Liver (tissue), 3 donors: ENCODE data around the gene NUDT5.

Source experiments
- CTCF ChIP-seq: fragments of 150-350 bp; IDR thresholded peaks from 2 replicates; pipeline ENCODE4 v1.5.1; 2017; ENCODE audit warnings: improper control_type of control experiment, low read depth, low read length; ENCODE audit not compliant: missing input control
- EGR1 ChIP-seq, 2 donors: IDR thresholded peaks; 2 replicates each; pipeline ENCODE4 v1.6.1; 2016 to 2018; ENCODE audit warnings: antibody characterized with exemption in 2 of 2, low read depth in 2 of 2
- FOXA1 ChIP-seq: IDR thresholded peaks from 2 replicates; pipeline ENCODE4 v1.6.1; 2016; ENCODE audit warnings: antibody characterized with exemption
- MAX ChIP-seq: IDR thresholded peaks from 2 replicates; pipeline ENCODE4 v1.6.1; 2016; ENCODE audit warnings: antibody characterized with exemption
- RAD21 ChIP-seq, 2 donors: IDR thresholded peaks; 2 replicates each; pipeline ENCODE4 v1.6.1; 2016; ENCODE audit warnings: antibody characterized with exemption in 2 of 2, mild to moderate bottlenecking in 2 of 2
- REST ChIP-seq: IDR thresholded peaks from 2 replicates; pipeline ENCODE4 v1.6.1; 2016; ENCODE audit warnings: antibody characterized with exemption, mild to moderate bottlenecking
- TAF1 ChIP-seq: conservative IDR thresholded peaks from 2 replicates; pipeline ENCODE4 v1.6.1; 2016; ENCODE audit warnings: antibody characterized with exemption, mild to moderate bottlenecking
- YY1 ChIP-seq: IDR thresholded peaks from 2 replicates; pipeline ENCODE4 v1.6.1; 2016; ENCODE audit warnings: antibody characterized with exemption, mild to moderate bottlenecking
- donor health status: healthy.
- donor health status: healthy.

GRCh38 chr10:12208460-12208859 lies 12.8 kb upstream of the NUDT5 start:
- TF ChIP-seq EGR1 (IDR thresholded peaks at IDR 0.05; ENCODE audit: low read depth in 2 of 2) (no peak), CTCF (no peak), FOXA1 (no peak), MAX (no peak), TAF1 (no peak), YY1 (no peak), REST (no peak), RAD21 (IDR thresholded peaks at IDR 0.05) (no peak)
